A673 (cell line): ENCODE measurements around the gene BZW2. TPM values are rescaled to one million over a fixed set of nuclear protein-coding genes. Genes with fewer than 3 reads are reported as not detected.
A peak's percentile ranks its signal among the peaks of the same experiment; 100 is the strongest.

Experiments used
- BruUV-seq: library from RNA; stranded (reverse); fragments of 400-500 nt; replicated peaks from 2 replicates; lab custom pipeline; 2021; lab: Mats Ljungman, UMichigan
- CTCF ChIA-PET: fragments of 300-600 bp; sonication (Branson Sonifier 250); formaldehyde crosslinking; loops from one replicate; lab custom pipeline; 2022; ENCODE audit warnings: antibody characterized with exemption; lab: Charles Lee
- POLR2A ChIA-PET: fragments of 300-600 bp; sonication (Branson Sonifier 250); formaldehyde crosslinking; loops from one replicate; lab custom pipeline; 2022; ENCODE audit warnings: antibody characterized with exemption; ENCODE audit not compliant: low non-redundant PET; lab: Charles Lee
- DNase-seq: peaks from one replicate; pipeline ENCODE4 v3.0.0-alpha.2; 2015; ENCODE audit warnings: low spot score
- H3K27ac ChIP-seq: fragments of 200-600 bp; sonication (generic); 2 replicates; pipeline ENCODE4 v1.5.1; 2016; ENCODE audit warnings: mixed run types, low read depth, mild to moderate bottlenecking, mixed read lengths, antibody characterized with exemption, low read length; ENCODE audit not compliant: poor library complexity, severe bottlenecking
- H3K27me3 ChIP-seq: fragments of 200-600 bp; sonication (generic); replicated peaks from 2 replicates; pipeline ENCODE4 v1.6.1; 2017; ENCODE audit warnings: mixed run types, low read depth, mild to moderate bottlenecking, mixed read lengths, antibody characterized with exemption, low read length; ENCODE audit not compliant: insufficient read depth, poor library complexity
- H3K36me3 ChIP-seq: fragments of 200-600 bp; sonication (generic); 2 replicates; pipeline ENCODE4 v1.6.1; 2016; ENCODE audit warnings: mixed run types, mild to moderate bottlenecking, mixed read lengths, antibody characterized with exemption, low read length; ENCODE audit not compliant: insufficient read depth, poor library complexity, severe bottlenecking
- H3K4me1 ChIP-seq: fragments of 200-600 bp; sonication (generic); 2 replicates; pipeline ENCODE4 v1.6.1; 2017; ENCODE audit warnings: mixed run types, mild to moderate bottlenecking, mixed read lengths, antibody characterized with exemption, low read length; ENCODE audit not compliant: insufficient read depth, poor library complexity, severe bottlenecking
- H3K4me3 ChIP-seq: fragments of 200-600 bp; sonication (generic); 2 replicates; pipeline ENCODE4 v1.5.1; 2016; ENCODE audit warnings: low read depth, mixed run types, mild to moderate bottlenecking, mixed read lengths, low read length; ENCODE audit not compliant: poor library complexity, severe bottlenecking
- H3K9me3 ChIP-seq: fragments of 200-600 bp; sonication (generic); 2 replicates; pipeline ENCODE4 v1.6.1; 2016; ENCODE audit warnings: mixed run types, low read depth, mild to moderate bottlenecking, mixed read lengths, antibody characterized with exemption, low read length; ENCODE audit not compliant: poor library complexity, severe bottlenecking
- CTCF ChIP-seq: fragments of 300-800, 200-600 bp; sonication (generic); conservative IDR thresholded peaks from 2 replicates; pipeline ENCODE4 v1.5.1; 2017; ENCODE audit warnings: low read depth, mild to moderate bottlenecking, antibody characterized with exemption, low read length, moderate library complexity, mixed read lengths
- EZH2 ChIP-seq: fragments of 200-600 bp; sonication (generic); IDR thresholded peaks from 2 replicates; pipeline ENCODE4 v1.6.1; 2017; ENCODE audit warnings: borderline replicate concordance, low read depth, mild to moderate bottlenecking, mixed read lengths, antibody characterized with exemption, low read length; ENCODE audit not compliant: poor library complexity, severe bottlenecking
- intact Hi-C: fragments of 100-400 bp; cut with micrococcal nuclease; formaldehyde crosslinking; loops from one replicate; pipeline ENCODE4 v1.10.0; 2022; ENCODE audit not compliant: unreplicated experiment
- total RNA-seq: library from RNA; stranded (reverse); gene quantifications from 2 replicates; pipeline ENCODE4 v1.2.3, GENCODE V29; 2021

The BZW2 gene
- total RNA-seq, 1 experiment from 2014 or later = 175 TPM

- peaks cover 67% of the 10 kb centered on the region for H3K4me1 ChIP-seq
- no peak overlapping the region for H3K4me3 ChIP-seq
- POLR2A ChIA-PET = interaction anchor here (0.5 to 0.7 kb wide), 3 partner anchors 196 to 1311 kb away, joined by 4 to 6 read pairs (median 5); no protein-coding TSS in a partner anchor
- peak overlapping the region; percentile 92 for H3K27ac ChIP-seq
- intact Hi-C loops = loop anchor here (1.0 to 5.0 kb wide), 4 partner anchors 87 to 332 kb away; no protein-coding TSS in a partner anchor
- BruUV-seq = no TSS peak
- H3K9me3 ChIP-seq = no peaks in the 10 kb centered on the region
- DNase-seq = peak; percentile 85
- CTCF ChIA-PET = interaction anchor here (0.6 kb wide), 2 partner anchors 139 to 564 kb away, joined by 3 to 4 read pairs; no protein-coding TSS in a partner anchor
- no peak for TF ChIP-seq CTCF
- no peak for TF ChIP-seq EZH2
- peaks cover 20% of the 10 kb centered on the region for H3K36me3 ChIP-seq
- H3K27me3 ChIP-seq = no peaks in the 10 kb centered on the region
Observed at GRCh38 chr7:16710651-16711050, 64.7 kb downstream of the BZW2 start.

- intact Hi-C loops = loop anchor here (2.0 to 5.0 kb wide), 3 partner anchors 86 to 207 kb away; no protein-coding TSS in a partner anchor
- Histone ChIP-seq H3K36me3 (peaks cover 11% of the 10 kb centered on the region), H3K27ac (peak overlapping the region; percentile 92), H3K4me1 (peaks cover 67% of the 10 kb centered on the region), H3K27me3 (no peaks in the 10 kb centered on the region), H3K9me3 (no peaks in the 10 kb centered on the region), H3K4me3 (no peak overlapping the region)
- CTCF ChIA-PET = no interaction called here
- TF ChIP-seq CTCF (no peak), EZH2 (no peak)
- no peak for DNase-seq
- POLR2A ChIA-PET = no interaction called here
- BruUV-seq = no TSS peak
Observed at GRCh38 chr7:16711730-16712129, 65.7 kb downstream of the BZW2 start.

GRCh38 chr7:16712916-16713315 lies 66.9 kb downstream of the BZW2 start:
- H3K4me1 ChIP-seq = peaks cover 67% of the 10 kb centered on the region
- TF ChIP-seq EZH2 = no peak
- no peak for TF ChIP-seq CTCF
- no peak overlapping the region for H3K4me3 ChIP-seq
- ChIA-PET CTCF (no interaction called here), POLR2A (no interaction called here)
- H3K9me3 ChIP-seq = no peaks in the 10 kb centered on the region
- H3K27ac ChIP-seq = peak overlapping the region; percentile 92
- intact Hi-C loops = loop anchor here (5.0 kb wide), 2 partner anchors 84 to 201 kb away; no protein-coding TSS in a partner anchor
- TSS peak; percentile 60 for BruUV-seq
- H3K36me3 ChIP-seq = no peaks in the 10 kb centered on the region
- no peaks in the 10 kb centered on the region for H3K27me3 ChIP-seq
- DNase-seq = no peak
